C4-2B (cell line): Measurements from ENCODE around the gene SGCE.

Source experiments
- ZFX ChIP-seq: fragments of 450-650 bp; IDR thresholded peaks from 2 replicates; pipeline ENCODE4 v1.6.1; 2017
- TF ChIP-seq, protein P1 (sequence below): fragments of 450-650 bp; conservative IDR thresholded peaks from 2 replicates; pipeline ENCODE4 v1.5.1; 2017; ENCODE audit warnings: mild to moderate bottlenecking

DNA sequence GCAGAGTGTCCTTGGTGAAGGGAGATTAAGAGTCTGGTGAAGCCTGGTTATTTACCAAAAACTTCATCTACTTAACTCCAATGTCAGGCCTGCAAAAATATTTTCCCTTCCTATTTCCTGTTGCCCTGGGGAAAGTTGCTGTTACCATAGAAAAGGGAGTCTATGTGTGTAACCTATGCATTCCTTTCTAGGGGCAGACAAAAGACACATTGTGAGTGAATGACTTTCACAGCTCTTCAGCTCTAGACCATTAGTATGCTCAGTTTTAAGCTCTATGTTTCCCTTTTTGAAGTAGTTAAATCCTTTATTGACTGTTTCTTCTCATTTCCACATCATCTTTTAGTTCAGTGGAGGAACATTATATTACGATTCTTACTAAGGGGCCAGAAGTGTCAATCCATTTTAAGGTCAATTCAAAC is 45.6 kb upstream of the SGCE start:
- TF ChIP-seq, protein P1, sequence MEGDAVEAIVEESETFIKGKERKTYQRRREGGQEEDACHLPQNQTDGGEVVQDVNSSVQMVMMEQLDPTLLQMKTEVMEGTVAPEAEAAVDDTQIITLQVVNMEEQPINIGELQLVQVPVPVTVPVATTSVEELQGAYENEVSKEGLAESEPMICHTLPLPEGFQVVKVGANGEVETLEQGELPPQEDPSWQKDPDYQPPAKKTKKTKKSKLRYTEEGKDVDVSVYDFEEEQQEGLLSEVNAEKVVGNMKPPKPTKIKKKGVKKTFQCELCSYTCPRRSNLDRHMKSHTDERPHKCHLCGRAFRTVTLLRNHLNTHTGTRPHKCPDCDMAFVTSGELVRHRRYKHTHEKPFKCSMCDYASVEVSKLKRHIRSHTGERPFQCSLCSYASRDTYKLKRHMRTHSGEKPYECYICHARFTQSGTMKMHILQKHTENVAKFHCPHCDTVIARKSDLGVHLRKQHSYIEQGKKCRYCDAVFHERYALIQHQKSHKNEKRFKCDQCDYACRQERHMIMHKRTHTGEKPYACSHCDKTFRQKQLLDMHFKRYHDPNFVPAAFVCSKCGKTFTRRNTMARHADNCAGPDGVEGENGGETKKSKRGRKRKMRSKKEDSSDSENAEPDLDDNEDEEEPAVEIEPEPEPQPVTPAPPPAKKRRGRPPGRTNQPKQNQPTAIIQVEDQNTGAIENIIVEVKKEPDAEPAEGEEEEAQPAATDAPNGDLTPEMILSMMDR = no peak
- TF ChIP-seq ZFX = no peak
